ENCODE results near the gene USP20.
"Not testable (repeated sequence)": the region's sequence is repeated elsewhere in the genome, so short reads cannot be mapped to it uniquely, and the experiment has no call there.

USP20 gene

GRCh38 chr9:129835128-129835859, at the start of gene USP20, which contains the start of gene C9orf78:
Gene USP20, plus strand, starts transcription at chr9:129835458. Its CDS starts 17,098 bp downstream, at chr9:129852556.
Gene C9orf78, minus strand, starts transcription at chr9:129835275. Its CDS starts 54 bp downstream, at chr9:129835221.
- DNase-seq, result peak; percentile 99

- no peak for DNase-seq
These were observed 49.4 kb upstream of the USP20 start for GRCh38 chr9:129785866-129786265.

- DNase-seq, result no peak
These were observed 48.8 kb upstream of the USP20 start for GRCh38 chr9:129786481-129786880.

- no peak for DNase-seq
These were observed 40.7 kb upstream of the USP20 start for GRCh38 chr9:129794549-129794948.

GRCh38 chr9:129796029-129796428, 39.2 kb upstream of the USP20 start:
- not testable (repeated sequence) for DNase-seq

- DNase-seq, result no peak
These were observed 36.3 kb upstream of the USP20 start for GRCh38 chr9:129798973-129799372.

GRCh38 chr9:129801504-129801903, 33.8 kb upstream of the USP20 start:
- no peak for DNase-seq

- peak; percentile 99 for DNase-seq
These were observed 32.2 kb upstream of the USP20 start, which contains the start of gene TOR1B for GRCh38 chr9:129802833-129803675. Gene TOR1B, plus strand, starts transcription at chr9:129803184. Its CDS starts 29 bp downstream, at chr9:129803213.

- DNase-seq, result peak; percentile 64
These were observed 31.6 kb upstream of the USP20 start for GRCh38 chr9:129803676-129804060.

GRCh38 chr9:129806061-129806460, 29.2 kb upstream of the USP20 start:
- DNase-seq, result no peak

- no peak for DNase-seq
These were observed 25.9 kb upstream of the USP20 start for GRCh38 chr9:129809346-129809745.

GRCh38 chr9:129810116-129810515, 25.1 kb upstream of the USP20 start:
- no peak for DNase-seq

- no peak for DNase-seq
These were observed 24.5 kb upstream of the USP20 start for GRCh38 chr9:129810788-129811187.

- DNase-seq, result no peak
These were observed 23.3 kb upstream of the USP20 start for GRCh38 chr9:129811967-129812363.

GRCh38 chr9:129812385-129812784, 22.9 kb upstream of the USP20 start:
- DNase-seq, result no peak

GRCh38 chr9:129813661-129814060, 21.6 kb upstream of the USP20 start:
- DNase-seq, result no peak

GRCh38 chr9:129814432-129815223, 20.6 kb upstream of the USP20 start:
- DNase-seq, result no peak

GRCh38 chr9:129815278-129815677, 20.0 kb upstream of the USP20 start:
- DNase-seq, result no peak

GRCh38 chr9:129816501-129817435, 18.5 kb upstream of the USP20 start:
- DNase-seq, result no peak

GRCh38 chr9:129822898-129823541, 12.2 kb upstream of the USP20 start:
- peak; percentile 10 for DNase-seq

- DNase-seq, result no peak
These were observed 11.7 kb upstream of the USP20 start for GRCh38 chr9:129823542-129823934.

All from eye (tissue), 1 donor.